Skin epidermis (tissue), 12 donors: ENCODE results near the gene SMIM1.
A peak's percentile ranks its signal among the peaks of the same experiment; 100 is the strongest.

Experiments
- H3K27ac ChIP-seq, 21 experiments: fragments of 200-600 bp; sonication (generic) in 11 of 21; one replicate each; pipeline ENCODE4 v1.5.0; 2020; ENCODE audit warnings: mild to moderate bottlenecking in 3 of 21, inconsistent platforms in 2 of 21, moderate library complexity in 2 of 21
- H3K4me3 ChIP-seq, 7 experiments: fragments of 200-600 bp; sonication (generic) in 2 of 7; one replicate each; pipeline ENCODE4 v1.5.0; 2020; ENCODE audit warnings: inconsistent platforms in 2 of 7, mild to moderate bottlenecking in 2 of 7, moderate library complexity in 1 of 7

The SMIM1 gene

DNA sequence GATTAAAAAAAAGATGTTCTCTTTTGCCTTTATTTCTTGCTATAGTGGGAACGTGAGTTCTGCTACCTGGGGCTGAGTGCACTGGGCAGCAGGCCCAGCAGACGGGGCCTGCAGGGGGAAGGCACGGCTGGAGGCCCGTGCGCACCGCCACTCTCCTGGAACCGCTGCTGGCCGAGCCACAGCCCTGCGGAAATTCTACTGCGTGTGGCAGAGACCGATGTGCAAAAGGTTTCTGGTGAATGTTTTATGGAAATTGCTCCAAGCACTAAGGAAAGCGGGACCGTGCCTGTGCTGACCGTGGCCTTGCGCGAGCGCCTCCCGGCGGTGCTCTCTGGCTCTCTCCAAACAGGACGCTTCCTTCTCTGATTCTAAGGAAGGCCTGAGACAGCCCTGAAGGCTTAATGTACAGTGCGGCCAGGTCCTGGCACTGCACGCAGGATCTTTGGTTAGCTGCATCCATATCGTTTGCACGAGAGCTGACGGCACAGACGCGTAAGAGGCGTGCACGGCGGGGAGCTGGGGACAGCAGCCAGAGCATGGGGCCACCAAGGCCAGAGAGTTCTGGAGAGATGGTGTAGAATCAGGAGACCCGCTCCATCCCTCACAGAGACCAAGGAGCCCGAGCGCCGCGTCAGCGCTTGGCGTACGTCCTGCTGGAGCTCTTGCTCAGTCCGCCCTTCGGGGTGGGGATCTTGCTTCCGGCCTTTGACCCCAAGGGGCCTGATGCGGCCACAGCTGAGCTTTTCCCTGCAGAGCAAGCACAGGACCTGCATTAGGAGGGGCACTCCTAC, 42.4 kb downstream of the SMIM1 start:
- Histone ChIP-seq H3K4me3 (no peak overlapping the region), H3K27ac (no peak overlapping the region)

DNA sequence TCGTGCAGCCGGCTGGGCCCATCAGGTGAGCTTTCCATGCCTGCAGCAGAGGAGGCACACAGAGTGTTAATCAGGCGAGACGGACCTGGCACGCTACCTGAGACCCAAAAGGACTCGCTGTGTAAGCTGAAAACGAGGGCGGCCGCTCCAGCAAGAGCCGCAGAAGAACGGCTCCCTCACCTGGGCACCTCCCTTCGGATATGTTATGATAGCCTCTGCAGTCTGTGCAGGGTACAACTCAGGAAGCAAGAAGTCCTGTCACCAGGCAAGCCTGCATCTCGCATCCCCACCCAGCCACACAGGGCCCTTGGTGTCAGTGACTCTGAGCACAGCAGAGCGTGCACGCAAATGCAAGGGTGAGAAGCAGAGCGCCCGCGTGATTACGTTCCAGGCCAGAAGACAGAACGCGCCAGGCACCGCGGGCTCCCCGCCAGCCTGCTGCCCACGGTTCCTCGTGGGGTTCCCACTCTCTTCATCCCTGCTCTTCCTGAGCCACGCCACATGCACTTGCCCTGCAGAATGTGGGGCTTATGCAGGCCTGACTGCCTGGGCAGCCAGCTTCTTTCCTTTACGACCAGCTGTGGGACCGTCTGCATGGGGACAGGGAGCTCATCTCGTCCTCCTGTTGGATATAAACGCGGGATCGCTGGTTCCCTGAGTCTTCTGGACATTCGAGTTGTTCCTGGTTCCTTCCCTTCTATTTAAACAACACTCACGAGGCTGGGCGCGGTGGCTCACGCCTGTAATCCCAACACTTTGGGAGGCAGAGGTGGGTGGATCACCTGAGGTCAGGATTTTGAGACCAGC, 44.0 kb downstream of the SMIM1 start:
- Histone ChIP-seq H3K4me3 (no peak overlapping the region), H3K27ac (no peak overlapping the region)

DNA sequence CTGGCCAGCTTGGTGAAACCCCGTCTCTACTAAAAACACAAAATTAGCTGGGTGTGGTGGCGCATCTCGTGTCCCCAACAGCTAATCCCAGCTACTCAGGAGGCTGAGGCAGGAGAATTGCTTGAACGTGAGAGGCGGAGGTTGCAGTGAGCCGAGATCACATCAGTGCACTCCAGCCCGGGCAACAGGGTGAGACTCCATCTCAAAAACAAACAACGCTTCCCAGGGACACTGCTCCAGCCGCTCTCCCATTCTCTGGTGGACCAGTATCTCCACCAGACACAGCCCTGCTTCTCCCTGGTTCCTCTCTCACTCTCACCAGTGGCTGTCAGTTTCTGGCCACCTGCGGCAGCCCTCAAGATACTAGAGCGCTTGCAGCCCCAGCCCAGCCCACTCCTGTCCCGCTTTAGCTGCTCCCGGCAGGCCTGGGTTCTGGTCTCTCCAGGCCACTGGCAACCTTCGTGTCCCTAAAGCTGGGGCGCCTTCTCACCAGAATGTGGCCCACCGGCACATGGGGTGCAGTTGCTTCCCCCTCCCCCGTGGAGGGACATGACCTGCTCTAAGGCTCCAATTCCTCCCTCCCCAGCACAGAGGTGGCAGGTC, 44.7 kb downstream of the SMIM1 start:
- Histone ChIP-seq H3K4me3 (no peak overlapping the region), H3K27ac (no peak overlapping the region)

DNA sequence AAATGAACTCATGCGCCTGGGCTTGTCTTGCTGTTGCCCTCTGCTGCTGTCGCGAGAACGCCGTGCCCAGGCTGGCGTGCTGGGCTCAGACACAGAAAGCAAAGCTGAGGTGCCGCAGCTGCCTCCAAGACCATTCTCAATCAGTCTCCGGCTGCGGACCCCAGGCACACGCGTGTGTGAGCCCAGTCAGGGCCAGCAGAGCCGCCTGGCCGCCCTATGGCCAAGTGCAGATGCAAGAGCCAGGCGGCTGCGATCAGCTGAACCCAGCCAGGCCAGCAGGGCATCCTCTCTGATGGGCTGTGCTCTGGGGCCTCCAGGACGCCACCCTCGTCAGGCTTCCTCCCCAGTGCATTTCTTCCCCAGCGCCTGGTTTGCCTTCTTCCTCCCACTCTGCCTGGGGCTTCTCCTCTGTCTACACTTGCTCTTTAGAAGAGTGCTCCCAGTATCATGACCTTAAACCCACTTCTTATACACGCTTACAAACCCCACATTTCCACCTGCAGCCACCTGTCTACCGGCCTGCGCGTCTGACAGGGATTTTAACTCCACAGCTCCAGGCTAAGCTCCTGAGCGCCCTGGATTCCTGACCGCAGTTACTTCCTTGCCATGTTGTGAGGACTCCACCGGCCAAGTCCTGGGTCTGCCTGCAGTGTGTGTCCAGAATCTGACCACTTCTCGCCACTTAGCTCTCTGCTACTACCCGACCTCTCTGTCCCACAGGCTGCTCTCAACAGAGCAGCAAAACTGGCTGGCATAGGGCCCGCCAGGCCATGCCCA, 45.5 kb downstream of the SMIM1 start:
- no peak overlapping the region for H3K4me3 ChIP-seq
- no peak overlapping the region for H3K27ac ChIP-seq

DNA sequence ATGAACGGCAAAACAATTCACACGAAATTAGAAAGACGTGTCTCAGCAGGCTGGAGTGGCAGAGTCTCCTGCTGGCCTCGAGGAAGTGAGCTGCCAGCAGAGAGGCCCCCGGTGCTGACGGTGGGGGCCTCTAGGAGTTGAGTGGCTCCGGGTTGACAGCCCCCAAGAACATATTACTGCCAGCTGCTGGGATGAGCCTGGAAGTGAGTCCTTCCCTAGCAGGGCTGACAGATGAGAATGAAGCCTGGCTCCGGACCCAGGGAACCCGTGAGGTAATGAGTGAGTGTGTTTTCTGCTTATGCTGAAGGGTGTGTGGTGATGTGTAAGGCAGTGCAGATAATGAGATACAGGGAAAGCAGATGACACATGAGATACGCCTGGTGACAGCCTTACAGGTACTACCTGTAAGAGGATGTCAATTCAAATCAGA, 47.2 kb downstream of the SMIM1 start:
- Histone ChIP-seq H3K27ac (peak overlapping the region in 1 of 21 experiments; percentile 14), H3K4me3 (no peak overlapping the region)

DNA sequence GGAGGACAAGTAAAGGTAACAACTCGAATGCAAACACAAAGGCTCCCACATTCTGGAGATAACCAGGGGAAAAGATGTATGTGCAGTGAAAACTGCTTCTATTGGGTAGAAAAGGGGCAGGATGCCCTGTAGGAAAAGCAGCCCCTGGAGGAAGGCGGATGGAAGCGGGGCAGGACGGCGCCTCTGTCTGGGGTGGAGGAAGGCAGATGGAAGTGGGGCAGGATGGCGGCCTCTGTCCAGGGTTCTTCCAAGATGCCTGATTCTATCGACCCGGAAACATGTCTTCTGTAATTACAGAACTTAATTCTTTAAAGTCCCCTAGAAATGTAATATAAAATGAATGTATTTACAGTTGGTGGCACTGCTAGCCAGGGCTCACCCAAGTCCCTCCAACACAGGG, 47.8 kb downstream of the SMIM1 start:
- Histone ChIP-seq H3K27ac (no peak overlapping the region), H3K4me3 (no peak overlapping the region)

DNA sequence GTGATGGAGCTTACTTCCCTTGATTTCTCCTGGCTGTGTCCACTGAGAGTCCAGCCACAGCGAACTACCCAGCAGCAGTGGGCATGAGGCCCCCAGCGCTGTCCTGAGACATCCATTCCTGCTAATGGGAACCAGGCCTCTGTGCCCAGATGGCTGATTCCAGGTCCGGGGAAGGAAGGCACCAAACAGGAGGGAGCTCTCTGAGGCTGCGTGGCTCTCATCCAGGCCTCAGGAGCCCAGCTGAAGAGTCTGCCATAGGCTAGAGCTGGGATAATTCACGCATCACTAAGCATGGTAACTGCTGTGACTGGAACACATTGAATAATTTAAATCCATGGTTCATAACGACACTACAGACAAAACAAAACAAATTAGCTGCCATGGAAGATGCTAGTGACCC, 48.5 kb downstream of the SMIM1 start:
- Histone ChIP-seq H3K4me3 (no peak overlapping the region), H3K27ac (no peak overlapping the region)

DNA sequence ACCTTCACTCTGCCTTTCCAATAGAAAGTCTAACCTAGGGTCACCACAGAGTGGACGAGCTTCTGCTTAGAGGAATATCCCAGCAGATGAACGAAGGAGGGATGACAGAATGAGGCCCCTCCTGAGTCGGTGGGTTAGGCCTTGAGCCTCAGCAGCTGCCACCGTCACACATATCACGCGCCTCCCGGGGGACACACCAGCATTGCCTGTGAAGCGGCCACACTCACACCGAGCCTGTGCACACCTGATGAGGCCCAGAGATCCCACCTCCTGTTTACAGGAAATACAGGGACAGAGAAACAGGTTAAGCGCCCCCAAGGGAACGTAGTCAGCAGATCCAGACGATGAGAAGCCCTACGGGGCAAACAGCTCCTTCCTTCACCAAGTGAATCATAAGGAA, 48.9 kb downstream of the SMIM1 start:
- no peak overlapping the region for H3K27ac ChIP-seq

DNA sequence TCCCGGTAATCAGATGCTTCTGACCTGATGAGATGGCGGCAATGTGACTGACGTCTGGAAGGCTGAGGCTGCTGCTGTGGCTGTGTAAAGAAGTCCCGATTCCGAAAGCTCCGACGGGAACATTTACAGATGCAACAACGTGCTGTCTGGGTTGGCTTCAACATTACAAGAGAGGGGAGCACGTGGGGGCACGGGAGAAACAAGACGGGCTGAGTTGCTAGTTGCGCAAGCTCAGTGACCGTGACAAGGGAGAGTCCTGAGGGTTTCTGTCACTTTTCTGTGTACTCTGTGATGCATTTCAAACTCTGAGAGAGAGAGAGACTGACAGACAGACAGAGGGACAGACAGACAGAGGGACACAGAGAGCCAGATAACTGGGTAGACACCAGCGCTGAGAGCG, 49.4 kb downstream of the SMIM1 start:
- no peak overlapping the region for H3K4me3 ChIP-seq
- H3K27ac ChIP-seq = no peak overlapping the region

More for the DNA sequence above, 48.9 kb downstream of the SMIM1 start:
- no peak overlapping the region for H3K4me3 ChIP-seq

DNA sequence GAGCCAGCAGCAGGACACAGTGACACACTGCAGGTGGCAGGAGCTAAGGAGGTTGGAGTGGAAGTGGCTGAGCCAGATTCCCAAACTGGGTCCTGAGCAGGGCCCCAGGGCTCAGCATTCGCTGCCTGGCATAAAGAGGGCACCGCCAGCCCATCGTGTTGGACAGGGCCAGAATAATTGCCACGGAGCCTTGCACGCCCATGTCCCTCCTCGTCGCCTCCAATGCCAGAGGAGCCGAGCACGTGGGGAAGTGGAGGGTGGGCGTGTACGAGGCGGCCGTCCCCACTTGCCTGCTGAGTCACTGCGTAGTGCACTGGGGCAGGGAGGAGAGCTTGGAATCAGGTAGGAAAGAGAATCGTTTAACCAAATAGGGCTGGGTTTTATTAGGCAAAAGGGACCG, 49.9 kb downstream of the SMIM1 start:
- H3K4me3 ChIP-seq = no peak overlapping the region
- H3K27ac ChIP-seq = no peak overlapping the region

DNA sequence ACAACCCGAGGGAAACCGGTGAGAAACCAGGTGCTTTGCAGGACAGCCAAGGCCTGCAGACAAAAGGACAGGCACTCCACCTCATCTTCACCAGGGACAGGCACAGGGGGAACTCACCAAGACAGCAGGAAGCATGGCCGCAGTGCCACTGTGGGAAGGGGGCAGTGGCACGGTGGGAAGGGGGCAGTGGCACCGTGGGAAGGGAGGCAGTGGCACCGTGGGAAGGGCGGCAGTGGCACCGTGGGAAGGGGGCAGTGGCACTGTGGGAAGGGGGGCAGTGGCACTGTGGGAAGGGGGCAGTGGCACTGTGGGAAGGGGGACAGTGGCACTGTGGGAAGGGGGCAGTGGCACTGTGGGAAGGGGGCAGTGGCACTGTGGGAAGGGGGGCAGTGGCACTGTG, 52.1 kb downstream of the SMIM1 start:
- Histone ChIP-seq H3K27ac (no peak overlapping the region), H3K4me3 (no peak overlapping the region)

DNA sequence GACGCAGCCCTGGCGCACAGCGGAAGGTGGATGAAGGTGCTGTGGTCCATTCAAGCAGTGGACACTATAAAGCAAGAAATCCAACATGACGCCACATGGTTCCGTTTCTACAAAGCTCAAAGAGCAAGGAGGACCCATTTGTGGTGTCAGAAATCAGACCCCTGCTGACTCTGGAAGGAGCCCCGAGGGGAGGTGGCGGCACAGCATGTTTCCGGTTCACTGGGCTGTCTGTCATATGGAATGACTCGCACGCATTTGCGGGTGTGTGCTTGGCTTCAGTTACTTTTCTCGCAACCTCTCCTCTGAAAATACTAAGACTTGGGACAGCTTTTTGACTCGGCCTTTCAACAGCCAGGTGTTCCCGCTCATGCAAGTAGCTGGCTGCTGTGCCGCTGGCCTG, 52.8 kb downstream of the SMIM1 start:
- H3K4me3 ChIP-seq = no peak overlapping the region
- no peak overlapping the region for H3K27ac ChIP-seq
